ENCODE measurements around the gene FBXO30. TPM values are rescaled to one million over a fixed set of nuclear protein-coding genes. Genes with fewer than 3 reads are reported as not detected.

The FBXO30 gene
- total and polyA plus RNA-seq, 9 of the 15 experiments (the other 6 are each of a cell fraction or from before 2014, with no cell fraction given), result 3.6 to 12.8 (median 7.1) TPM

GRCh38 chr6:145814501-145815308 is at the start of gene FBXO30 (continued):
- no peak for TF ChIP-seq CLOCK (CRISPR knock-in tag; IDR thresholded peaks at IDR 0.05; ENCODE audit: borderline replicate concordance)
- peak; percentile 15; the same call in 1 of the 2 replicates for TF ChIP-seq ZNF668 (CRISPR knock-in tag; IDR thresholded peaks at IDR 0.05)
- TF ChIP-seq MAX (CRISPR knock-in tag; IDR thresholded peaks at IDR 0.05), result peak; percentile 28
- no peak for TF ChIP-seq ZEB2 (IDR thresholded peaks at IDR 0.05)
- no peak for TF ChIP-seq ARID3B (CRISPR knock-in tag; IDR thresholded peaks at IDR 0.05; ENCODE audit: borderline replicate concordance)
- no peak for TF ChIP-seq PTBP1 (IDR thresholded peaks at IDR 0.05; ENCODE audit: low read depth, low read length)
- peak in 2 of 3 experiments; percentile 81 to 87 for TF ChIP-seq YY1 (IDR thresholded peaks at IDR 0.05; ENCODE audit: borderline replicate concordance in 1 of 3, control insufficient read depth in 1 of 3, extremely low read depth in 1 of 3, insufficient read depth in 3 of 3, insufficient read length in 1 of 3, insufficient replicate concordance in 2 of 3, low read depth in 1 of 3, low read length in 2 of 3)
- peak in 1 of 2 experiments; percentile 14; a peak in 2 of 4 replicates for TF ChIP-seq MNT (conservative IDR thresholded peaks at IDR 0.05)
- peak; percentile 56 for TF ChIP-seq HMGN3 (IDR thresholded peaks at IDR 0.05; ENCODE audit: borderline replicate concordance, extremely low read depth, insufficient read length, low read depth, low read length)
- no peak for TF ChIP-seq GTF2F1 (IDR thresholded peaks at IDR 0.05; ENCODE audit: low read depth, low read length)
- TF ChIP-seq RBM17 (IDR thresholded peaks at IDR 0.05; ENCODE audit: borderline replicate concordance, low read depth, low read length), result no peak
- no peak; the same call in 1 of the 2 replicates for TF ChIP-seq ZNF766 (CRISPR knock-in tag; conservative IDR thresholded peaks at IDR 0.05)
- TF ChIP-seq HINFP (tag; conservative IDR thresholded peaks at IDR 0.05; ENCODE audit: low read depth), result no peak

Data from K562 (cell line).